C4-2B (cell line): Measurements from ENCODE around the gene SNX33.

Experiments used
- ZFX ChIP-seq: fragments of 450-650 bp; IDR thresholded peaks from 2 replicates; pipeline ENCODE4 v1.6.1; 2017
- TF ChIP-seq, protein P1 (sequence below): fragments of 450-650 bp; conservative IDR thresholded peaks from 2 replicates; pipeline ENCODE4 v1.5.1; 2017; ENCODE audit warnings: mild to moderate bottlenecking

DNA sequence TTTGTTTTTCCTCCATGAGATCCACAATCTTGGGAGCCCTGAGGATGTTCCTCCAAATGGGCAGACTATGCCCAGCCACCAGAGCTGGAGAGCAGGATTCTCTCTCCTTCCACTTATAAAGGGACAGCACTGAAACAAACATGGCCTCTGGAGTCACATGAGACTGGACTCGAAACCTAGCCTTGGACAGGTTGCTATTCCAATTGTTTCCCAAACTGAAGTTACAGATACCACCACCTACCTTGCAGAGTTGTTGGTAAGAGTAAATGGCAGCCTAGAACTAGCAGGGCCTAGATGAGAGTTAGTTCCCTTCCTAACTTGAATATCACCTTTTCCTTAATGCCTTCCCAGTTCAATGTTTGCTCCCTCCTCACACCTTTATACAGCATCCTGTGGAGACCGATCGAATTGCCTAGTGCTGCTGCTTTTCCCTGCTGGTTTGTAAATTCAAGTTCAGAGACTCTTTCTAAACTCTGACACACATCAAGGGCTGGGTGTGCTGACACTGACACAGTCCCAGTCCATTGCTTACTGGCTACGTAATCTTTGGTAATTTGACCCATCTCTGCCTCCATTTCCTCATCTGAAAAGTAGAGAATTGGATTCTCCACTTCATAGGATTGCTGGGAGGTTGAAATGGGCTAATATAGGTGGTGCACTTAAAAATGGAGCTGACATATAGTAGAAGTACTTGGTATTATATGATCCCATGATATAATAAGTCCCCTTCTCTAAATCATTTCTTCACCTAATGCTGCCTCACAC, 10.3 kb upstream of the SNX33 start:
- TF ChIP-seq, protein P1, sequence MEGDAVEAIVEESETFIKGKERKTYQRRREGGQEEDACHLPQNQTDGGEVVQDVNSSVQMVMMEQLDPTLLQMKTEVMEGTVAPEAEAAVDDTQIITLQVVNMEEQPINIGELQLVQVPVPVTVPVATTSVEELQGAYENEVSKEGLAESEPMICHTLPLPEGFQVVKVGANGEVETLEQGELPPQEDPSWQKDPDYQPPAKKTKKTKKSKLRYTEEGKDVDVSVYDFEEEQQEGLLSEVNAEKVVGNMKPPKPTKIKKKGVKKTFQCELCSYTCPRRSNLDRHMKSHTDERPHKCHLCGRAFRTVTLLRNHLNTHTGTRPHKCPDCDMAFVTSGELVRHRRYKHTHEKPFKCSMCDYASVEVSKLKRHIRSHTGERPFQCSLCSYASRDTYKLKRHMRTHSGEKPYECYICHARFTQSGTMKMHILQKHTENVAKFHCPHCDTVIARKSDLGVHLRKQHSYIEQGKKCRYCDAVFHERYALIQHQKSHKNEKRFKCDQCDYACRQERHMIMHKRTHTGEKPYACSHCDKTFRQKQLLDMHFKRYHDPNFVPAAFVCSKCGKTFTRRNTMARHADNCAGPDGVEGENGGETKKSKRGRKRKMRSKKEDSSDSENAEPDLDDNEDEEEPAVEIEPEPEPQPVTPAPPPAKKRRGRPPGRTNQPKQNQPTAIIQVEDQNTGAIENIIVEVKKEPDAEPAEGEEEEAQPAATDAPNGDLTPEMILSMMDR = no peak
- TF ChIP-seq ZFX = no peak
